IMR-90 (cell line): ENCODE data around the gene DEDD2. TPM values are rescaled to one million over a fixed set of nuclear protein-coding genes. Genes with fewer than 3 reads are reported as not detected.
A peak's percentile ranks its signal among the peaks of the same experiment; 100 is the strongest.

Source experiments
- ATAC-seq: fragments of 200-7000 bp; cut with Tn5 transposase; 2 replicates; pipeline ENCODE4 v1.9.1; 2020; ENCODE audit warnings: low read depth, mild to moderate bottlenecking, moderate library complexity
- BruUV-seq: library from RNA; stranded (reverse); fragments of 400-500 nt; replicated peaks from 2 replicates; lab custom pipeline; 2021; lab: Mats Ljungman, UMichigan
- CTCF ChIA-PET: fragments of 300-600 bp; formaldehyde crosslinking; extraction: SDS; loops from one replicate; lab custom pipeline; 2021; ENCODE audit warnings: antibody characterized with exemption; lab: Yijun Ruan, JAX
- POLR2A ChIA-PET: fragments of 300-600 bp; sonication (Branson Sonifier 250); formaldehyde crosslinking; loops from one replicate; lab custom pipeline; 2022; ENCODE audit warnings: antibody characterized with exemption; ENCODE audit not compliant: unreplicated experiment; lab: Charles Lee
- DNase-seq: peaks from one replicate; pipeline ENCODE4 v3.0.0; 2013
- H2AFZ ChIP-seq: replicated peaks from 2 replicates; pipeline ENCODE3; 2013; ENCODE audit warnings: low read length, mild to moderate bottlenecking; ENCODE audit not compliant: poor library complexity
- H2AK5ac ChIP-seq: 2 replicates; pipeline ENCODE4 v1.6.1; 2013; ENCODE audit warnings: low read depth, low read length, inconsistent platforms
- H2AK9ac ChIP-seq: replicated peaks from 2 replicates; pipeline ENCODE3; 2013; ENCODE audit warnings: mild to moderate bottlenecking, low read depth, low read length, moderate library complexity; ENCODE audit not compliant: poor library complexity
- H2BK120ac ChIP-seq: 2 replicates; pipeline ENCODE4 v1.6.1; 2013; ENCODE audit warnings: low read depth, low read length, inconsistent platforms
- H2BK15ac ChIP-seq: 3 replicates; pipeline ENCODE4 v1.6.1; 2013; ENCODE audit warnings: low read depth, low read length, inconsistent platforms
- H2BK20ac ChIP-seq: 2 replicates; pipeline ENCODE4 v1.6.1; 2013; ENCODE audit warnings: low read depth, mild to moderate bottlenecking, inconsistent platforms, low read length, moderate library complexity
- H2BK5ac ChIP-seq: 2 replicates; pipeline ENCODE4 v1.6.1; 2013; ENCODE audit warnings: mild to moderate bottlenecking, low read depth, low read length, inconsistent platforms; ENCODE audit not compliant: poor library complexity, severe bottlenecking
- H3K14ac ChIP-seq: replicated peaks from 2 replicates; pipeline ENCODE4 v1.6.1; 2013; ENCODE audit warnings: low read depth, low read length, inconsistent platforms
- H3K18ac ChIP-seq: 2 replicates; pipeline ENCODE4 v1.6.1; 2013; ENCODE audit warnings: low read depth, low read length, control low read depth
- H3K23ac ChIP-seq: 2 replicates; pipeline ENCODE4 v1.6.1; 2013; ENCODE audit warnings: low read depth, low read length, inconsistent platforms
- H3K27ac ChIP-seq: 2 replicates; pipeline ENCODE4 v1.5.1; 2013; ENCODE audit warnings: mild to moderate bottlenecking, control low read depth, low read length; ENCODE audit not compliant: insufficient read depth
- H3K27me3 ChIP-seq: 2 replicates; pipeline ENCODE4 v1.6.1; 2013; ENCODE audit warnings: low read length; ENCODE audit not compliant: control insufficient read depth, insufficient read depth
- H3K36me3 ChIP-seq: 2 replicates; pipeline ENCODE4 v1.6.1; 2013; ENCODE audit warnings: low read length, mixed read lengths; ENCODE audit not compliant: control insufficient read depth, insufficient read depth
- H3K4ac ChIP-seq: 2 replicates; pipeline ENCODE4 v1.6.1; 2013; ENCODE audit warnings: low read depth, low read length, inconsistent platforms
- H3K4me1 ChIP-seq: 2 replicates; pipeline ENCODE4 v1.6.1; 2013; ENCODE audit warnings: low read length, mixed read lengths; ENCODE audit not compliant: control insufficient read depth, insufficient read depth
- H3K4me2 ChIP-seq: 2 replicates; pipeline ENCODE4 v1.6.1; 2013; ENCODE audit warnings: low read depth, mild to moderate bottlenecking, control low read depth, low read length, moderate library complexity
- H3K4me3 ChIP-seq: 2 replicates; pipeline ENCODE4 v1.5.1; 2013; ENCODE audit warnings: low read depth, mild to moderate bottlenecking, control low read depth, low read length, moderate library complexity; ENCODE audit not compliant: insufficient read depth
- H3K56ac ChIP-seq: 2 replicates; pipeline ENCODE4 v1.6.1; 2013; ENCODE audit warnings: low read length, inconsistent platforms; ENCODE audit not compliant: insufficient read depth; ENCODE audit errors: extremely low read depth
- H3K79me1 ChIP-seq, 2 experiments: 2 replicates each; pipeline ENCODE4 v1.6.1; 2013; ENCODE audit warnings: low read length in 2 of 2, inconsistent platforms in 1 of 2, low read depth in 1 of 2
- H3K9ac ChIP-seq: 2 replicates; pipeline ENCODE4 v1.6.1; 2013; ENCODE audit warnings: low read depth, low read length, control low read depth
- H3K9me1 ChIP-seq: 2 replicates; pipeline ENCODE4 v1.6.1; 2013; ENCODE audit warnings: low read length, inconsistent platforms; ENCODE audit not compliant: insufficient read depth
- H3K9me3 ChIP-seq: 2 replicates; pipeline ENCODE4 v1.6.1; 2013; ENCODE audit warnings: low read length; ENCODE audit not compliant: control insufficient read depth, insufficient read depth
- H4K20me1 ChIP-seq: 2 replicates; pipeline ENCODE4 v1.6.1; 2013; ENCODE audit warnings: low read length, inconsistent platforms; ENCODE audit not compliant: insufficient read depth
- H4K5ac ChIP-seq: 2 replicates; pipeline ENCODE4 v1.6.1; 2013; ENCODE audit warnings: mild to moderate bottlenecking, low read depth, low read length, control low read depth
- H4K8ac ChIP-seq, 2 experiments: 2 replicates each; pipeline ENCODE4 v1.6.1; 2013; ENCODE audit warnings: low read depth in 2 of 2, low read length in 2 of 2, control low read depth in 1 of 2, inconsistent platforms in 1 of 2
- H4K91ac ChIP-seq: 2 replicates; pipeline ENCODE4 v1.6.1; 2013; ENCODE audit warnings: low read depth, low read length, inconsistent platforms; ENCODE audit not compliant: insufficient read depth
- BHLHE40 ChIP-seq: fragments of 150-350 bp; IDR thresholded peaks from 2 replicates; pipeline ENCODE4 v1.6.1; 2016; ENCODE audit warnings: mild to moderate bottlenecking, low read depth, low read length
- CEBPB ChIP-seq: IDR thresholded peaks from 2 replicates; pipeline ENCODE4 v1.6.1; 2012; ENCODE audit warnings: low read depth, low read length, improper control_type of control experiment
- CHD1 ChIP-seq: IDR thresholded peaks from 2 replicates; pipeline ENCODE4 v1.6.1; 2012; ENCODE audit warnings: low read depth, low read length, improper control_type of control experiment
- CTCF ChIP-seq: conservative IDR thresholded peaks from 2 replicates; pipeline ENCODE4 v1.5.1; 2012; ENCODE audit warnings: mild to moderate bottlenecking, low read depth, low read length, improper control_type of control experiment
- FOS ChIP-seq: fragments of 150-350 bp; IDR thresholded peaks from 2 replicates; pipeline ENCODE4 v1.6.1; 2016; ENCODE audit warnings: low read depth, low read length
- MAZ ChIP-seq: IDR thresholded peaks from 2 replicates; pipeline ENCODE4 v1.6.1; 2012; ENCODE audit warnings: low read depth, mild to moderate bottlenecking, low read length, improper control_type of control experiment, moderate library complexity, borderline replicate concordance
- MXI1 ChIP-seq: IDR thresholded peaks from 2 replicates; pipeline ENCODE4 v1.6.1; 2012; ENCODE audit warnings: low read depth, mild to moderate bottlenecking, low read length, moderate library complexity, borderline replicate concordance
- POLR2A ChIP-seq: IDR thresholded peaks from 2 replicates; pipeline ENCODE4 v1.6.1; 2012; ENCODE audit warnings: mild to moderate bottlenecking, low read depth, low read length
- RAD21 ChIP-seq: IDR thresholded peaks from 2 replicates; pipeline ENCODE4 v1.6.1; 2012; ENCODE audit warnings: low read length, improper control_type of control experiment
- RFX5 ChIP-seq: IDR thresholded peaks from 2 replicates; pipeline ENCODE4 v1.8.0; 2012; ENCODE audit warnings: low read depth, mild to moderate bottlenecking, low read length, moderate library complexity
- SMC3 ChIP-seq: fragments of 150-350 bp; IDR thresholded peaks from 2 replicates; pipeline ENCODE4 v1.6.1; 2016; ENCODE audit warnings: low read depth, mild to moderate bottlenecking, antibody characterized with exemption, low read length, moderate library complexity
- WGBS, 2 experiments: methylation state at CpG; one replicate each; pipeline versions ENCODE4 v1.1.5 to v1.1.7; 2013; ENCODE audit warnings: missing lambda C conversion rate in 2 of 2; ENCODE audit not compliant: insufficient read length in 1 of 2; ENCODE audit errors: extremely low coverage in 2 of 2; 5-methylcytosine and 5-hydroxymethylcytosine counted together
- dilution Hi-C: fragments of 300-500 bp; cut with HindIII; formaldehyde crosslinking; loops from one replicate; pipeline ENCODE4 v1.14.3; 2018; ENCODE audit warnings: low sequenced_read_pairs; ENCODE audit not compliant: unreplicated experiment
- in situ Hi-C: fragments of 300-500 bp; cut with MboI; formaldehyde crosslinking; loops from 3 replicates; pipeline ENCODE4 v1.14.3; 2019; ENCODE audit warnings: low sequenced_read_pairs, inconsistent platforms, mixed read lengths
- intact Hi-C: fragments of 100-400 bp; cut with micrococcal nuclease; formaldehyde crosslinking; loops from 2 replicates; pipeline ENCODE4 v1.10.0; 2022
- polyA plus RNA-seq, 3 experiments: library from polyadenylated mRNA; depleted of rRNA; stranded (reverse); fragments of >200 nt; gene quantifications; 2 replicates each; pipeline ENCODE4 v1.2.3, GENCODE V29; 2012; ENCODE audit warnings: low replicate concordance in 1 of 3
- total RNA-seq: library from RNA; depleted of rRNA; stranded (reverse); fragments of >200 nt; gene quantifications from 2 replicates; pipeline ENCODE4 v1.2.3, GENCODE V29; 2012

The DEDD2 gene
- total and polyA plus RNA-seq, 2 of the 4 experiments (the other 2 are of a cell fraction), result 8.2 to 21.0 TPM

GRCh38 chr19:42184401-42184861 is 33.0 kb downstream of the DEDD2 start:
- H4K91ac ChIP-seq, result no peak overlapping the region
- H2AK5ac ChIP-seq, result no peak overlapping the region
- no peak overlapping the region for H3K4ac ChIP-seq
- H2BK20ac ChIP-seq, result no peak overlapping the region
- H2BK120ac ChIP-seq, result no peak overlapping the region
- no peak overlapping the region for H2BK5ac ChIP-seq
- intact Hi-C loops (loop anchor here (1.0 kb wide), 2 partner anchors 51 to 76 kb away; no protein-coding TSS in a partner anchor), dilution Hi-C loops (no loop called here), in situ Hi-C loops (no loop called here)
- H3K4me1 ChIP-seq, result peaks cover 4% of the 10 kb centered on the region
- peak overlapping the region; percentile 87 for H2AK9ac ChIP-seq
- H2AFZ ChIP-seq, result peak overlapping the region; percentile 78
- no peak overlapping the region for H3K4me3 ChIP-seq
- H3K79me1 ChIP-seq, result no peaks in the 10 kb centered on the region
- H3K18ac ChIP-seq, result no peak overlapping the region
- H3K36me3 ChIP-seq, result no peaks in the 10 kb centered on the region
- no peak overlapping the region for H3K27ac ChIP-seq
- H3K9ac ChIP-seq, result no peak overlapping the region
- POLR2A ChIA-PET, result no interaction called here
- no peak overlapping the region for H3K56ac ChIP-seq
- H3K9me1 ChIP-seq, result no peaks in the 10 kb centered on the region; the same call in 1 of the 2 replicates
- H4K5ac ChIP-seq, result no peak overlapping the region
- TF ChIP-seq MAZ (peak; percentile 37), RAD21 (peak; percentile 77), BHLHE40 (no peak), RFX5 (no peak), POLR2A (no peak), CTCF (peak; percentile 85), FOS (no peak), CHD1 (no peak), MXI1 (0 out of 2 replicates have a peak, but pooled peaks have one; percentile 15), SMC3 (peak; percentile 78), CEBPB (no peak)
- no TSS peak for BruUV-seq
- no peak overlapping the region for H3K4me2 ChIP-seq
- ATAC-seq, result peak; percentile 98
- 0% methylated on average over 1 of the region's 1 CpG; no CpG with 5 or more reads in 1 of the 2 experiments for WGBS, 2 experiments
- H4K8ac ChIP-seq, result 0 out of 4 replicates have a peak overlapping the region, but pooled peaks of 1 of the 2 experiments have one; percentile 54
- H3K14ac ChIP-seq, result no peak overlapping the region
- peak; percentile 81 for DNase-seq
- H3K27me3 ChIP-seq, result peaks cover 24% of the 10 kb centered on the region
- CTCF ChIA-PET, result interaction anchor here (0.6 to 3.0 kb wide), 6 partner anchors 19 to 1554 kb away, joined by 3 to 9 read pairs (median 3); no protein-coding TSS in a partner anchor
- H3K9me3 ChIP-seq, result no peaks in the 10 kb centered on the region
- H4K20me1 ChIP-seq, result 0 out of 2 replicates have a peak, but pooled peaks cover 6% of the 10 kb centered on the region
- H3K23ac ChIP-seq, result no peak overlapping the region
- H2BK15ac ChIP-seq, result no peak overlapping the region
